ENCODE measurements around the gene ZC2HC1B.

DNA sequence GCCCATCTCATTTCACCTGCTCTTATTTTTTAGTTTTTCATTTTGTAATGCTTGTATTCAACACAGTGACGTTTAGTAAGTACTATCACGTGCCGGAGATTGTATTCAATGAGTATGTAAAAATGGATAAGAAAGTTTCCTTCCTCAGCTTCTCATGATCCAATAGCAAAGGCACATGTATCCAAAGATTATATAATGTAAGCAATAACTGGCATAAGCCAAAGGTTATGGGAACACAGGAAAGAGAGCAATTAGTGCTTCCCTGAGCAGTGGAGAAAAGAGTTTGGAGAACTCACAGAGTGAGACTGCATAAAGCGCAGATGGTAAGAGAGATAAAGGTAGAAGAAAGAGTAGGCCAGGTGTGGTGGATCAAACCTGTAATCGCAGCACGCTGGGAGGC is 42.9 kb upstream of the ZC2HC1B start:
- TF ChIP-seq POLR2A (IDR thresholded peaks at IDR 0.05; ENCODE audit: borderline replicate concordance, extremely low read depth, insufficient read depth, insufficient read length): no peak
- TF ChIP-seq, protein P1, sequence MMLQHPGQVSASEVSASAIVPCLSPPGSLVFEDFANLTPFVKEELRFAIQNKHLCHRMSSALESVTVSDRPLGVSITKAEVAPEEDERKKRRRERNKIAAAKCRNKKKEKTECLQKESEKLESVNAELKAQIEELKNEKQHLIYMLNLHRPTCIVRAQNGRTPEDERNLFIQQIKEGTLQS (IDR thresholded peaks at IDR 0.05): no peak
- no peak for TF ChIP-seq FOSL1 (IDR thresholded peaks at IDR 0.05; ENCODE audit: low read depth)
- TF ChIP-seq, protein P2, sequence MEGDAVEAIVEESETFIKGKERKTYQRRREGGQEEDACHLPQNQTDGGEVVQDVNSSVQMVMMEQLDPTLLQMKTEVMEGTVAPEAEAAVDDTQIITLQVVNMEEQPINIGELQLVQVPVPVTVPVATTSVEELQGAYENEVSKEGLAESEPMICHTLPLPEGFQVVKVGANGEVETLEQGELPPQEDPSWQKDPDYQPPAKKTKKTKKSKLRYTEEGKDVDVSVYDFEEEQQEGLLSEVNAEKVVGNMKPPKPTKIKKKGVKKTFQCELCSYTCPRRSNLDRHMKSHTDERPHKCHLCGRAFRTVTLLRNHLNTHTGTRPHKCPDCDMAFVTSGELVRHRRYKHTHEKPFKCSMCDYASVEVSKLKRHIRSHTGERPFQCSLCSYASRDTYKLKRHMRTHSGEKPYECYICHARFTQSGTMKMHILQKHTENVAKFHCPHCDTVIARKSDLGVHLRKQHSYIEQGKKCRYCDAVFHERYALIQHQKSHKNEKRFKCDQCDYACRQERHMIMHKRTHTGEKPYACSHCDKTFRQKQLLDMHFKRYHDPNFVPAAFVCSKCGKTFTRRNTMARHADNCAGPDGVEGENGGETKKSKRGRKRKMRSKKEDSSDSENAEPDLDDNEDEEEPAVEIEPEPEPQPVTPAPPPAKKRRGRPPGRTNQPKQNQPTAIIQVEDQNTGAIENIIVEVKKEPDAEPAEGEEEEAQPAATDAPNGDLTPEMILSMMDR (IDR thresholded peaks at IDR 0.05 in 2 of 3, conservative IDR thresholded peaks at IDR 0.05 in 1 of 3; ENCODE audit: borderline replicate concordance in 1 of 3, insufficient read depth in 1 of 3, low read depth in 2 of 3, low read length in 2 of 3): no peak
- no peak for TF ChIP-seq POLR2AphosphoS5 (IDR thresholded peaks at IDR 0.05; ENCODE audit: low read depth, low read length)
- no peak for TF ChIP-seq JUND (IDR thresholded peaks at IDR 0.05)
- TF ChIP-seq SP1 (IDR thresholded peaks at IDR 0.05; ENCODE audit: low read depth): no peak
